Activated CD4-positive, alpha-beta T cell treated with anti-CD3 and anti-CD28 coated beads, Interleukin-2, amount 50 U/mL, for 16 hours (primary cell): ENCODE measurements around the gene IGSF6.
"Not testable (repeated sequence)": the region's sequence is repeated elsewhere in the genome, so short reads cannot be mapped to it uniquely, and the experiment has no call there.

ENCODE experiments used
- DNase-seq: peaks from one replicate; pipeline ENCODE4 v3.0.0-alpha.2; 2020

The IGSF6 gene

GRCh38 chr16:21651515-21651914, 893 bp downstream of the IGSF6 start:
- no peak for DNase-seq

- no peak for DNase-seq
Measured at GRCh38 chr16:21650521-21650920, 1.9 kb downstream of the IGSF6 start.

GRCh38 chr16:21649826-21650406, 2.5 kb downstream of the IGSF6 start:
- DNase-seq, result not testable (repeated sequence)

GRCh38 chr16:21647562-21648164, 4.7 kb downstream of the IGSF6 start:
- DNase-seq, result no peak

GRCh38 chr16:21646721-21647561, 5.5 kb downstream of the IGSF6 start:
- DNase-seq, result peak; percentile 90

- DNase-seq, result no peak
Measured at GRCh38 chr16:21646091-21646490, 6.3 kb downstream of the IGSF6 start.

GRCh38 chr16:21645261-21645721, 7.1 kb downstream of the IGSF6 start:
- peak; percentile 69 for DNase-seq

- DNase-seq, result no peak
Measured at GRCh38 chr16:21644674-21645073, 7.7 kb downstream of the IGSF6 start.

- no peak for DNase-seq
Measured at GRCh38 chr16:21643785-21644184, 8.6 kb downstream of the IGSF6 start.

- DNase-seq, result no peak
Measured at GRCh38 chr16:21642861-21643260, 9.5 kb downstream of the IGSF6 start.

- DNase-seq, result no peak
Measured at GRCh38 chr16:21641916-21642315, 10.5 kb downstream of the IGSF6 start.

GRCh38 chr16:21639493-21639892, 12.9 kb downstream of the IGSF6 start:
- no peak for DNase-seq

- DNase-seq, result peak; percentile 63
Measured at GRCh38 chr16:21638573-21638975, 13.8 kb downstream of the IGSF6 start.

GRCh38 chr16:21637032-21637968, 15.1 kb downstream of the IGSF6 start:
- DNase-seq, result no peak

- DNase-seq, result not testable (repeated sequence)
Measured at GRCh38 chr16:21635694-21636093, 16.7 kb downstream of the IGSF6 start.

GRCh38 chr16:21634216-21634615, 18.2 kb downstream of the IGSF6 start:
- no peak for DNase-seq

- DNase-seq, result not testable (repeated sequence)
Measured at GRCh38 chr16:21631951-21632575, 20.3 kb downstream of the IGSF6 start.

GRCh38 chr16:21631376-21631775, 21.0 kb downstream of the IGSF6 start:
- DNase-seq, result not testable (repeated sequence)

GRCh38 chr16:21630866-21631265, 21.5 kb downstream of the IGSF6 start:
- not testable (repeated sequence) for DNase-seq

GRCh38 chr16:21629616-21630539, 22.5 kb downstream of the IGSF6 start:
- DNase-seq, result not testable (repeated sequence)

GRCh38 chr16:21628772-21629171, 23.6 kb downstream of the IGSF6 start:
- DNase-seq, result no peak
